GM21825 (cell line): ENCODE measurements around the gene CCNJL.
"Not testable (repeated sequence)": the region's sequence is repeated elsewhere in the genome, so short reads cannot be mapped to it uniquely, and the experiment has no call there.

Experiments used
- ATAC-seq: cut with Tn5 transposase; IDR thresholded peaks from one replicate; pipeline ENCODE4 v1.9.1; 2021; ENCODE audit warnings: mild to moderate bottlenecking, moderate library complexity; ENCODE audit not compliant: unreplicated experiment

The CCNJL gene

DNA sequence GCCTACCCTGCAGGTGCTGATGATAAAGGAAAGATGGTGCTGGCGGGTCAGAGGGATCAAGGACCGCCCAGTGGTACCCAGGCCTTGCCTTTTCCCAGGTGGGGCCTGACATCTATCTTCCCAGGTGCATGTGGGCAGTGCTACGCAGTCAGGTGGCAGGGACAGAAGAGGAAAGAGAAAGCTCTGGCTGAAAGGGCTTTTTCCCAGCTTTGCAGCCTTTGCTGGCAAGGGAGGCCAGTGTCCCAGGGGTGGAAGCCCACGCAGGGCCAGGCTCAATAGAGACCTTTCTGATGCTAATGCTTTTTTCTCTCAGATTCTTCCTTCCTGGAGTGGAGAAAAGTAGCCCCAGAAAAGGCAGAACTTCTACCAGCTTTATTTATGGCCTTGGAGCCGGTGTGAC is 46.3 kb downstream of the CCNJL start:
- no peak for ATAC-seq

DNA sequence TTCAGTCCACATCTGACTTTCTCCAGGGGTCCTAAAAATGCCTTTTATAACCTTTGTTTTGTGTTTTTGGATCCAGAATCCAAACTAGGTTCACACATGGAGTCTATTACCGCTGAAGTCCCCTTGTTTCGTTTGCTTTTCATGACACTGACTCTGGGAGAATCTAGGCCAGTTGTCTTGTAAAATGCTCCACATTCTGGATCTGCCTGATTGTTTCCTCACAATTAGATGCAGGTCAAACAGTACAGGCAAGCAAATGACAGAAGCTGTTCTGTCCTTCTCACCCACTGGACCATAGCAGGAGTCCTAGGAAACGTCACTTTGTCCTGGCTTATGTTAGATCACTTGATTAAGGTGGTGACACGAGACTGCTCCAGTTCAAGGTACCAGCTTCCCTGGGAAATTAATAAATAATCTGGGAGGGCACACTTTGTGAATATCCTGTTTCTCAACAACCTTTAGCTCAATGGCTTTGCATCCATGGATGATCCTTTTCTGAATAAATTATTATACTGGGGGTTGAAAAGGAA is 49.0 kb downstream of the CCNJL start:
- no peak for ATAC-seq

DNA sequence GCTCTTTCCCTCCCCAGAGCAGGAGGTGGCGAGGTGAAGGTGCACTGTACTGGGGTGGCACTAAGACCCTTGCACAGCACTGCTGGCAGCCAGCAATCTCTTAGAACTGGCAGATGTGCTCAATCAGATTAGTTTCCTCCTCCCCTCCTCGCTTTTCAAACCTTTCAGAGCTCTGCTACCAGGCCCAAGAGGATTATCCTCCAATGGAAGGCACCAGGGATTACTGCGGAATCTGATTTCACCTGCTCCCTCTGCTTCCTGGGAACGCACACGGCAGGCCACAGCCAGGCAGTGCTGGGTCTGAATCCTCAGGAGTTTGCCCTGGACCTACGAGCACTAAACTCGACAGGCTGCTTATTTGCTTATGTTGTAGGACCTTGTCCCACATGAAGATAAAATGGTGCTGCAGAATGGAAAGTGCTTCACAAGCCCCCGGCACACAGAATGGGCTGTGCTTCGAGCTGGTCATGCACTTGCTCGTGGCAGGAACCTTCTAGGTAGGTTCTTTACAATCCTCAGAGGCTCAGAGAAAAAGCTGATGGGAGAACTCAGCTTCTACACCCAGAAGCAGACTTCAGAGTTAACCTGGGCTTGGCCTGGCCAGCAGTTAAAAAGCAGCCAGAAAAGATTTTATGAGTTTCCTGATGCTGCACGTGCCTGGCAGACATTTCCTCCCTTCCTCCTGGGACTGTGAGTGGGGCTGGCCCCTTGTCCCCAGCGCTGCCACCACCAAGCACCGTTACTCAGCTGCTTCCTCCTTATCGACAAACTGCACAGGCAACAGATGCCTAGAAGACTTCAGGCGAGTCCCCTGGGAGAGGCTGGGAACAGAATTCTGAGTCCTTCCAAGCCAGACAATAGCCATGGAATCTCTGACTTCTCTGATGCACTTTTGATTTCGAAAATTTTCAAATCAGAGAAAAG is 50.0 kb downstream of the CCNJL start:
- no peak for ATAC-seq

DNA sequence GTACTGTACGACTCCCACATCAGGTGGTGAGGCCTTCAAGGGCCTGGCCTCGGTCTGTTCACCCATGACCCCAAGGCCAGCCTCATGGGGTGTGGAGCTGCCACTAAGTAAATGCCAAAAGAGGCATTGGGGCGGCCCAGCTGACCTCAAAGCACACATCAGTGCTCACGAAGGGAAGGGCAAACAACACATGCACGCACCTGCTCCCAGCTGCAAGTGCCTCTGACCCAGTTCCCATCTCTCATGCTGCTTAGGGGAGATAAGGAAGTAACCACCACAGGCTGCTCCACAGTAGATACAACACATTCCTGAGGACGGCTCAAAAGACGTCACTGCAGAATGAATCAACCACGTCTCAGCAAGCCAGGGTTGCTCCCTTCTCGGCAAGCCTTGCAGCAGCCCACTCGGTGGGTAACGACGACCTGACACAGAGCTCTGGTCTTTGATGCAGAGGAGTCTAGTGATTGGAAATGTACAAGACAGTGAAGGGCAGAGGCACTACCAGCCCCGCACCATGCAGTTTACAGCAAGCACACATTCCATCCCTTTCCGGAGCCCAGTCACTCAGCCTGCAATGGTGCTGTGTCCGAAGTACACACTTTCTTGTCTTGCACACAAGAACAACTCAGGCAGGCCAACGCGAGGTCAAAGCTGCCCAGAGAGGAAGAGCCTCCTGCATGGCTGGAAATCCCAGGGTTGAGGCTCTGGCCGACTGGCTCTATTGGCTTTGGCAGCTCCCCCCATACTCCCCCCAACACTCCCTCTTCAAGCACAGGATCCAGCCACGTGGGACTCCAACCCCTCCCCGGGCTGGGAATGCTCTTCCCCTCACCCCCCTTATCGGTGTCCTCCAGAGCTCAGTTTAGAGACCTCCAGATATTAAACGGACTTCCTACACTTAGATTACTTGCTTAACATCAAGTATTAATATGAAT is 51.2 kb downstream of the CCNJL start:
- peak; percentile 60 for ATAC-seq

DNA sequence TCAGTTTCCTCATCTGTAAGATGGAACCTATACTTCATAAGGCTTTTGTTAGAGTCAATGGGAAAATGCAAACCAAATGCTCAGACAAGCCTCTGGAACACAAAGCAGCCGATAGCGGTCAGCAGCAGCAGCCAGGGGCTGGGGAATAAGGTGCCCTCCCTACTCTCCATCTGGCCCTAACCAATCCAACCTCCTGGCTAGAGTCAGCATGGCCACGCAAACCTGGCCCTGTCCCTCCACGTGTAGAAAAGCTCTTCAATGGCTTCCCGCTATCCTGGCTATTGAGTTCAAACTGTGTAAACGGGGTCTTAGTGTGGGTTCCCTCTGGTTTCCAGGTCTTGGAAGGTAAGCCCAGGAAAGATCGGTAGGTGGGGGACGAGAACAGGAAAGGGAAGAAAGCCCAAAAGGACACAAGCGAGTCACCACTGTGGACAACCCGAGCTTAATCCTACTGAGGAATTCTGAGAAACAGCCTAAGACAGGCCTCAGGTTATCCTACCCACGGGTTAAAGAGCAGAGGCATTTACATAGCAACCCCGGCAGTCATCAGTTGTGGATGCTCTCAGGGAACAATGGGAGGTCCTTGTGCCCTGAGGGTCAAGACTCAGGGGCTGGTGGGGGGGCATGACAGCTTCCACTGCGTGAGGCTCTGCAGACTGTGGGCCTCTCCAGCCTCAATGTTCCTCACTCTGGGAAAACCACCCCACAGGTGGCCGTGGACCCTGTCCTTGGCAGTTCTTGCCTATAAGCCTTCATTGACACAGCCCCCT is 52.2 kb downstream of the CCNJL start:
- no peak for ATAC-seq

DNA sequence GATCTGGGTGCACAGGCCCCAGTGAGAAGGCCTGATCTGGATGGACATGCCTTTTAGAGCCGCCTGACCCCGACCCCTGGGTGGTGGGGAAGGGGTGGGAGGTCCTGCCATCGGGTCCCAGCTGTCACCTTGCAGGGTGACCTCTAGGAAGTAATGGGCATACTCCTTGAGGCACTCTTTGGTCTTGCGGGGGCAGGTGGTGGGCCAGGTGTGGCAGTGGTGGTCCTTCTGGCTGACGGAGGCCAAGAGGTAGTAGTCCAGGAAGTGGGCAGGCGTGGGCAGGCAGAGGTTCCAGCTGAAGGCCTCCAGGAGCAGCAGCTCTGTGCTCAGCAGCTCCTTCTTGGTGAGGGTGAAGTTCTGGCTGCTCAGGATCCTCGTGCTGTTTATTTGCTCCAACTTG is 53.0 kb downstream of the CCNJL start:
- ATAC-seq = no peak

DNA sequence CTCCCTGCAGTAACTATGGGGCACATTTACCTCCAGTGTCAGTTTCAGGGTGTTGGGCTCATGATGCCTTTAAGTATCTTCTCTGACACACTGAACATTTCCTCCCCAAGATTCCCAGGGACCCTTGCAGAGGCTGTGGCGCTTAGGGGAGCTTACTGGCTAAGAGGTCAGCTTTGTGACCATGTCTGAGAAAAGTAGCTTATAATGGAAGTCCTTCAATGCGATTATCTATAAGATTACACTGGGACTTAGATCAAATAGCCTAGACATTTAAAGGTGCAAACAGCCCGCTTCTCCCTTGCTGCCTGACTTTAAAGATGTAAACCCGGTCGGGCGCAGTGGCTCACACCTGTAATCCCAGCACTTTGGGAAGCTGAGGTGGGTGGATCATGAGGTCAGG is 57.7 kb downstream of the CCNJL start:
- no peak for ATAC-seq

DNA sequence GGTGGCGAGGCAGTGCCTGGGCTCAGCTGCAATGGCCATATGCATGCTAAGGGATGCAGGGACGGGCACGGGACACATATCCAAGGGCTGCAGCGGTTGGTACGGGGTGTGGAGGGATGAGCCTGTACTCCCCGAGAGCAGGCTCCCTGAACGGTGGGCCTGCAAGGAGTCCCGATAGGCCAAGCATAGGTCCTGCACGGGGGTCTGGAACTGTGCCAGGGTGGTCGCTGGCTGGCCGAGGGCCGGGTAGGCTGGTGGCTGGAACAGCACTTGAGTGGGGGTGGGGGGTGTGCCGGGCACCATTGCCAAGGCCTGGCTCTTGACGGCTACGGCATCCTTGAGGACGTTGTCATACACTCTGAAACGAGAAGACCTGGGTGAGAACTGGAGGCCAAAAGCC is 58.9 kb downstream of the CCNJL start:
- no peak for ATAC-seq

DNA sequence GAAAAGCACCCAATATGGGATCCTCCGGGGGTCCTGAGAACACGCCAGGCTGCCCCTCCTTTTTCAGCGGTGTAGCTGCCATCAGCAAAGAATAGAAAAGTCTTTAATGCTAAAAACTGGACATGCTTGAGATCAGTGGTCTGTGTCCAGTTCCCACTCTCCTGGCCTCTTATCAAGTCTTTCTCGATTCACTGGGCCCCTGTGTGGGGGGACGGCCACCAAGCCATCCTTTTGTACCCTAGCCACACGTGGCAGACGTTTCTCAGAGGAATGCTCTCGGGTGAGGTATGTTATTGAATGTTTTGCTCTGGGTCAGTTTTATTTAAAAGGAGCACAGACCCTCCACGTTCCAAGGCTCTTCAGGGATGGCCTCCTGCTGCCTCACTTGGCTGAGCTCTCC is 59.4 kb downstream of the CCNJL start:
- ATAC-seq = no peak

DNA sequence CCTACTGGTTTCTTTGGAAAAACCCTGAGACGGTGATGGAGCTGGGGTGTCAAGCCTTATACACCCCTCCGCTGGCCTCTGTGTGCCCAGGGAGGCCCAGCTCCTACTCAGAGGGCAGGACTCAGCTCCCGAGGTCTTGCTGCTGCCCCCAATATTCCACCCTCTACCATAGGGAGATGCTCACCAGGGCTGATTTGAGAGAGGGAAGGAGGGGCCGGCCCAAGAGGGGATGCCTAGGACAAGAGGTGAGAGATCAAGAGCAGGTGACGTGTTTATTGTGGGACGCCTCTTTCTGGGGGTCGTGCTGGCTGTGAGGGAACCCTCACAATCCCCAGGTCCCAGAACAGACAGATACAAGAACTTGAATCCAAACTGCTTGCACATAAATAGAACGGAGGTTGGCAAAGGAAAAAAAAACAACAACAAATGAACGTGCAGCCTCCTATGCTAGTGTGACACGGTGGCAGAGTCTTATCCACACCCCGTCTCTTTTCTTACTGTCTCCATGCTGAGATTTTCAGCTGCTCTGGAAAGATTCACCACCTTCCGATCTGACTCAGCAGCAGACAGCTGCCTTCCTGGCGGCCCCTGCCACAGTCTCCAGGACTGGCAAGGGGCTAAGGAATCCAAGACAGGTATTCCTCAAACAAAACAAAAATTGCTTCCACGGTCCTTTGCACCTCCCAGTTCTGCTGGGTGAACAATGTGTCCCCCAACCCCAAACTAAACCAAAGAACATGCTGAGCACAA is 60.8 kb downstream of the CCNJL start:
- ATAC-seq = no peak

DNA sequence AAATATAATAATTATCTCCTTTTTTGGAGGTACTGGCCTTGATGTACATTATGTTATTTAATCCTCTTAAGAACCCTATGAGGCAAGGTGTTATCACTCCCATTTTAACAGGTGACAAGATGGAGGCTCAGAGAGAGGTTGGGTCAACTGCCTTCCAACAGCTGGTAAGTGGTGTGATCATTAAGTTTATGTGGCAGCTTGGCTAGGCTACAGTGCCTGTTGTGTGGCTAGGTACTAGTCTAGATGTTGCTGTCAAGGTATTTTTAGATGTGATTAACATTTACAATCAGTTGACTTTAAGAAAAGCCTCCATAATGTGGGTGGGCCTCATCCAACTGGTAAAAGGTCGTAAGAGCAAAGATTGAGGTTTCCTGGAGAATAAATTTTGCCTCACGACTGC is 61.5 kb downstream of the CCNJL start:
- no peak for ATAC-seq

DNA sequence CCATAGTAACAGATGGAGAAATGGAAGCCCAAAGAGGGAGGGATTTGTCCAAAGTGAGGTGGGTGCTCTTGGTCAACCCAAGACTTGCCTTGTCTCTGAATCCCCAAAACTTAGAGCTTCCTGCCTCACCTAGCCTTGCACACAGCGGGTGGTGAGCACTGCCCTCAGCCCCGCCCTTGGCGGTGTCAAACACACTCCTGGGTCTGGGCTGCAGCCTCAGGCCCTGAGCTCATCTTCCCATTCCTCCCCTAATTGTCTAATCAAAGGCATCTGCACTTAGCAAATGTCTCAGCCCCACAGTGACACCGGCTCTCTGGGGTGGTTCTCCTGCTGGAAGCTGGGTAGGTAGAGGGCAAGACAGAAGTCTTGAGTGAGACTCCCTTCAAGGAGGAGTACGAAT is 62.1 kb downstream of the CCNJL start:
- ATAC-seq = no peak

DNA sequence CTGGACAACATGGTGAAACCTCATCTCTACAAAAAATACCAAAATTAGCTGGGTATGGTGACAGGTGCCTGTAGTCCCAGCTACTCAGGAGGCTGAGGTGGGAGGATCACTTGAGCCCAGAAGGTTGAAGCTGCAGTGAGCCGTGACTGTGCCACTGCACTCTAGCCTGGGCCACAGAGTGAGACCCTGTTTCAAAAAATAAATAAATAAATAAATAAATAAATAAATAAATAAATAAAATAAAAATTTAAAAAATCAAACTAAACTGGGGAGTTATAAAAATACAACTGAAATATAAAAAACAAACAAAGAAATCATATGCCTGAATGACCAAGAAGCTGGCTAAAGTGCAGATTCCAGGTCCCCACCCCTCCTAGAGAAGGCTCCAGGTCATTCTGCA is 62.8 kb downstream of the CCNJL start:
- ATAC-seq = not testable (repeated sequence)

DNA sequence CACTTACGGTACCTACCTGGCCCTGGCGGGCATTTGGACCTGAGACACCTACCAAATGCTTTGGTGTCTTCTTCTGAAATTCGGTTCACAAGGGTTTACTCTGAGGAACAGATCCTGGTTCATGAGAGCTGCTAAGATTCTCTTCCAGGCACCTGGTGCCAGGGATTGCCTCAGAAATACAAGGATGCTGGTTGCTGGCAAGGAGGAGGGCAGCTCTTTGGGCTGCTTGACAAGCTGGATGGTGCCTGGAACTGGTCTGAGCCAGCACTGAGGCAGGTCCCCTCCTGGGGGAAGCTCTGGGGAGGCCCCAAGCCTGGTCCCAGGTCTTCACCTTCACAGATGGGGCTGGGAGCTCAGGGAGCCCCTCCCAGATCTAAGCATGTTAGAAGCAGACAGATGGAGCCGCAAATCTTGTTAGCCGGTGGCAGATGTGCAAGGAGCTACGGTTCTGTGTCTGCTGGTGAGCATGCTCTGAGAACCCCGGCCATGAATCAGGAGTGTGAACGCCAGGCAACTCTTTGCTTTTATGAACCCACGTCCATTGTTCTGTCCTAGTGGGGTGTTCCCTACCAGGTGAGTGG is 66.8 kb downstream of the CCNJL start:
- no peak for ATAC-seq

DNA sequence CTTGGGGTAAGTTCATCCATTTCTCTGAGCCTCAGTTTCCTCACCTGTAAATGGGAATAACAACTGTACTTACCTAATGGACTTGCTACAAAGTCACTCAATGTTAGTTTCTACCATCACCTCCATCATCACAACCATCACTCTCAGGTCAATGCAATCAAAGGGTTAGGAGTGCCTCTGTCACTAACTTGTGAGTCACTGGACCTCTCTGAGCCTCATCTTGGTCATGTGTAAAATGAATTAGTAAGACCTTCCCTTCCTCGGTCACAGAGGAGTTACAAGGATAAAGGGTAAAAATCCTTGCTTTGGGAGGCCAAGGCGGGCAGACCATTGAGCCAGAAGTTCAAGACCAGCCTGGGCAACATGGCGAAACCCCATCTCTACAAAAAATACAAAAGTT is 70.2 kb downstream of the CCNJL start:
- ATAC-seq = no peak

DNA sequence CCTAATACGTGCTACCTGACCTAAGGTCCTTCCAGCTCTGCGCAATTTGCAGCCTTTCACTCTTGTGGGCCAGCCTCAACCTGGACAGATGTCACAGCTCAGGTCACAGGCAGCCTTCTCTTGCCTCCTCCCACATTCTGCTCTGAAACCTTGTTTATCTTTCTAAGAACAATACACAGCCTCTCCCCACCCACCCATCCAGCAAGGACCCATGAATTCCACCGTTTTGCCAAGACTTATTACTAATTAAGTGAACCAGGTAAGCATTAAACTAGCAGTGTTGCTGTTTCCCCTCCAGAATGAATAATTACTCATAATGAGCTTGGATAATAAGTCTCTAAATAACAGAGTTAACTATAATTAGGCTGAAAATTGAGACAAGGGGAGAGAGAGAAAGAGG is 72.0 kb downstream of the CCNJL start:
- ATAC-seq = no peak

DNA sequence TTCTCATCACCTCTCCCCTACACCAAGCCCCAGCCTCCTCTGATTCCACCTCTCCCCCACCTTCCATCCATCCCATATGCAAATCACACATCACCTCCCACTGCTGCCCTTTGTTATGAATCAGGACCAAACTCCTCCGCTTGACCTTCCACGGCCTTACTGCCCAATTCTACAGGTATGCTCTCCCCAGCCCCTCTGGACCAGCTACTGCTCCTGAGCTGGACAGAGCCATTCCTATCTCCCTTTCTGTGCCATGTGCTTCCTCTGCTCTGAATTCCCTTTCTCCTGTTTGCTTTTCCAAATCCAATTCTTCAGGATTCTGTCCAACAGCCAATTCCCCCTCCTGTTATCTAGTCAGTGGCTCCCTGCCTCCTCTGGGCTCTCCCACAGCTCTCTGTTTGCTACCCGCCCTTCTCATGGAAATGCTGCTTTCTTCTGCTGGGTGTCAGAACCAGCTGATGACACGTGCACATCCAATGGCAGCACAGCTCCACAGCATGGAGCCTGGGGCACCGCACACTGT is 74.7 kb downstream of the CCNJL start:
- ATAC-seq = no peak

DNA sequence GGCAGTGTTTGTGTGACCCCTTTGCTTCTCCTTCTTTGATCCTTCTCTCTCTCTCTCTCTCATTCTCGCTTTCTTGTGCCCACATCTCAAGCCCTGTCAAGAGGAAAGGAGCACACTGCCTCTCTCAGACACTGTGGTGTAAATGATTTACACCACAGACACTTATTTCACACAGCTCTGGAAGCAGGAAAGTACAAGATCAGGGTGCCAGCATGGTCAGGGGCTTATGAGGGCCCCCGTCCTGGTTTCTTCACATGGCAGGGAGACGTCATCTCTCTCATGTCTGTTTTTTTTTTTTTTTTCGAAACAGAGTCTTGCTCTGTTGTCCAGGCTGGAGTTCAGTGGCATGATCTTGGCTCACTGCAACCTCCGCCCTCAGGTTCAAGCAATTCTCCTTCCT is 76.6 kb downstream of the CCNJL start:
- no peak for ATAC-seq

DNA sequence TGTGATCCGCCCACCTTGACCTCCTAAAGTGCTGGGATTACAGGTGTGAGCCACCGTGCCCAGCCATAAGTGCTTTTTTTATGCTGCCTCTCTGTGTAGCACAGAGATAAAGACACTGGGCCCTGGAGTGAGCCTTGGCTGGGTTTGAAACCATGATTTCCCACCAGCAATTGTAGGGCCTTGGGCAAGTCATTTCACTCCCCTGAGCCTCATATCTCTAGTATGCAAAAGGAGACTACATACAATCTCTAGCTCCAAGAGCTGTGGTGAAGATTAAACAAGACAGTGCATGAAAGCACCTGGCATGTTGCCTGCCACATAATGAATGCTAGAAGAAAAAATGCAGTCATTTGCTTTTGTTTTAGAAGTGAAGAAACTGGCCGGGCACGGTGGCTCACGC is 79.1 kb downstream of the CCNJL start:
- no peak for ATAC-seq
